ENCODE measurements around the gene TCF20. TPM values are rescaled to one million over a fixed set of nuclear protein-coding genes. Genes with fewer than 3 reads are reported as not detected.

TCF20 gene
- total and polyA plus RNA-seq, 2 donors from 2014 or later, result 6.1 to 63.6 TPM

GRCh38 chr22:42231929-42232328, 38.5 kb downstream of the TCF20 start:
- Histone ChIP-seq H3K27me3 (ENCODE audit: control insufficient read depth, insufficient read depth, low read length) (no peaks in the 10 kb centered on the region), H3K4me1 (ENCODE audit: control insufficient read depth in 2 of 3, insufficient read depth in 2 of 3, low read depth in 1 of 3, low read length in 3 of 3) (peaks cover 0 to 18% (median 0%) of the 10 kb centered on the region in 3 donors), H3K9me3 (ENCODE audit: control insufficient read depth in 2 of 3, insufficient read depth in 1 of 3, low read length in 3 of 3) (no peaks in the 10 kb centered on the region), H3K4me3 (ENCODE audit: low read length in 3 of 3) (no peak overlapping the region), H3K36me3 (ENCODE audit: control insufficient read depth in 2 of 3, insufficient read depth in 3 of 3, low read length in 3 of 3) (no peaks in the 10 kb centered on the region), H3K9ac (ENCODE audit: low read length in 3 of 3) (no peak overlapping the region), H3K27ac (ENCODE audit: low read depth in 2 of 2, low read length in 2 of 2) (no peak overlapping the region)
- no peak for FAIRE-seq
- no peak for TF ChIP-seq CTCF (IDR thresholded peaks at IDR 0.05; ENCODE audit: borderline replicate concordance, extremely low read depth, insufficient read depth)
- intact Hi-C loops (cut with DNase I), result no loop called here
- DNase-seq, result no peak

DNA sequence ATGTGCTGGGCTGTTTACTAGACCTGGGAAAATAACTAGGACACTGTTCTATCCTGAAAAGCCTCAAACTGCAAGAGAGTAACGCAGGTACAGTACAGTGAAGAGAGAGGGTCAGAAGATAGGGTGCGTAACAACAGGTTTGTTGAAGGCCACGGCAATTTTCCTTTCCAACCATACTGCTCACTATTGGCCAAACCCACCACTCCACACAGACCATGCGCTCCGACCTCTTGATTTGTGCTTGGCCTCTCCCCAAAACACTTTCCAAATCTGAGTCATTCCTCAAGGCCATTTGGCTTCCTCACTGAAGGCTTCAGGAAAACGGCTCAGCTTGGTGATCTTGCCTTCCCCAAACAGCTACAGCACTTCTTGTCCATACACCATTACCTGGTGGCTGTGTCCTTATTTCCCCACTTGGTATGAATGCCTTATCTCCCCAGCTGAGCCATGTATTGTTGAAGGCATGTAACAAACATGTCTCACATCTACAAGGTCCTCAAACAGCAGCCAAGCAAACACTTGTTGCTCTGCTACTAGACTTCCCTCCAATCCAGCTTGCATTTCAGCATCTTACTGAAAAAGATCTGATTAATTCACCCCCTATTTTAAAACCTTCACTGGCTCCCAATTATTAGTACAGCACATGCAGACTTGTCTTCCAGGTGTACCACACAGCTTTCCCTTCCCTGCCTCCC, 40.9 kb downstream of the TCF20 start:
- Histone ChIP-seq H3K4me3 (ENCODE audit: low read length in 3 of 3) (no peak overlapping the region), H3K9ac (ENCODE audit: low read length in 3 of 3) (no peak overlapping the region), H3K9me3 (ENCODE audit: control insufficient read depth in 2 of 3, insufficient read depth in 1 of 3, low read length in 3 of 3) (no peaks in the 10 kb centered on the region), H3K4me1 (ENCODE audit: control insufficient read depth in 2 of 3, insufficient read depth in 2 of 3, low read depth in 1 of 3, low read length in 3 of 3) (peaks cover 0 to 18% (median 0%) of the 10 kb centered on the region in 3 donors), H3K36me3 (ENCODE audit: control insufficient read depth in 2 of 3, insufficient read depth in 3 of 3, low read length in 3 of 3) (no peaks in the 10 kb centered on the region), H3K27me3 (ENCODE audit: control insufficient read depth, insufficient read depth, low read length) (no peaks in the 10 kb centered on the region), H3K27ac (ENCODE audit: low read depth in 2 of 2, low read length in 2 of 2) (no peak overlapping the region)
- FAIRE-seq (no peak), DNase-seq (no peak)
- no peak for TF ChIP-seq CTCF (IDR thresholded peaks at IDR 0.05; ENCODE audit: borderline replicate concordance, extremely low read depth, insufficient read depth)
- intact Hi-C loops (cut with DNase I), result no loop called here

DNA sequence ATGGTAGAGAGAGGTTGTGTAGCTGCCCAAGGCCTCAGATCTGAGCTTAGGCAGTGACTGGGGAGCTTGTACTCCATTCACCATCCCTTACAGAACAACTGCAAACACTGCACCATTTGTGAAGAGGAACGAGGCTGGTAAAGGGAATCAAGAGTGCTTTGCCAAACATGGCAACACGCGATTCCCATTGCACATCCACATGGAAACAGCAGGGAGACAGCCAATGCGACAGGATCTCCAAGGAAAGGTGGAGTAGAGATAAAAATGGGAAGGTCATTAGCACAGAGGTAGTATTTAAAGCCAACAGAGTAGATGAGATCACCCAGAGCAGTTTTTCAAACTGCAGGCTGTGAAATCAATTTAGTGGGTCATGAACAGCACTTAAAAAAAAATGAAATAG, 42.0 kb downstream of the TCF20 start:
- H3K9me3 ChIP-seq (ENCODE audit: control insufficient read depth in 2 of 3, insufficient read depth in 1 of 3, low read length in 3 of 3), result no peaks in the 10 kb centered on the region
- H3K4me3 ChIP-seq (ENCODE audit: low read length in 3 of 3), result no peak overlapping the region
- FAIRE-seq (no peak), DNase-seq (no peak)
- H3K4me1 ChIP-seq (ENCODE audit: control insufficient read depth in 2 of 3, insufficient read depth in 2 of 3, low read depth in 1 of 3, low read length in 3 of 3), result peaks cover 0 to 15% (median 0%) of the 10 kb centered on the region in 3 donors
- no peak overlapping the region for H3K27ac ChIP-seq (ENCODE audit: low read depth in 2 of 2, low read length in 2 of 2)
- H3K9ac ChIP-seq (ENCODE audit: low read length in 3 of 3), result no peak overlapping the region
- TF ChIP-seq CTCF (IDR thresholded peaks at IDR 0.05; ENCODE audit: borderline replicate concordance, extremely low read depth, insufficient read depth), result no peak
- no peaks in the 10 kb centered on the region for H3K36me3 ChIP-seq (ENCODE audit: control insufficient read depth in 2 of 3, insufficient read depth in 3 of 3, low read length in 3 of 3)
- no peaks in the 10 kb centered on the region for H3K27me3 ChIP-seq (ENCODE audit: control insufficient read depth, insufficient read depth, low read length)
- intact Hi-C loops (cut with DNase I), result no loop called here
